ENCODE measurements around the gene RHBDL2. TPM values are rescaled to one million over a fixed set of nuclear protein-coding genes. Genes with fewer than 3 reads are reported as not detected.

RHBDL2 gene
- total and polyA plus RNA-seq, 2 of the 13 experiments (the other 11 are each of a cell fraction or from before 2014, with no cell fraction given) = 3.3 to 5.4 TPM

GRCh38 chr1:38938722-38939260 lies 2.8 kb downstream of the RHBDL2 start:
- Histone ChIP-seq H3K27me3 (ENCODE audit: control insufficient read depth in 1 of 2, insufficient read depth in 2 of 2, low read length in 2 of 2) (no peaks in the 10 kb centered on the region; a peak in 1 of 5 replicates), H3K9me3 (ENCODE audit: low read length) (no peaks in the 10 kb centered on the region), H3K9ac (ENCODE audit: insufficient read depth, low read depth, low read length) (peak overlapping the region; percentile 35; the same call in 1 of the 2 replicates), H2AFZ (ENCODE audit: low read length) (no peak overlapping the region), H3K79me2 (ENCODE audit: insufficient read depth, low read length) (peaks cover 2% of the 10 kb centered on the region), H4K20me1 (ENCODE audit: insufficient read depth, low read length) (no peaks in the 10 kb centered on the region), H3K4me2 (ENCODE audit: low read depth, low read length) (peak overlapping the region; percentile 83), H3K36me3 (replicated peaks in 1 of 2; ENCODE audit: control insufficient read depth in 1 of 2, insufficient read depth in 2 of 2, low read length in 2 of 2) (no peaks in the 10 kb centered on the region), H3K4me1 (ENCODE audit: insufficient read depth, low read length) (peaks cover 66% of the 10 kb centered on the region), H3K27ac (ENCODE audit: extremely low read length, insufficient read depth, low read length) (peak overlapping the region; percentile 61), H3K4me3 (replicated peaks in 1 of 3; ENCODE audit: insufficient read depth in 1 of 3, low read depth in 2 of 3, low read length in 3 of 3) (no peak overlapping the region)
- CTCF ChIA-PET (ENCODE audit: low intra/inter-chr PET ratio, low total read pairs) = no interaction called here
- 2% methylated on average over 4 of the region's 4 CpGs for WGBS (ENCODE audit: low lambda C conversion rate)
- ATAC-seq (peak; percentile 39), DNase-seq (ENCODE audit: low spot score) (peak; percentile 79), FAIRE-seq (no peak)
- in situ Hi-C loops (cut with HindIII; ENCODE audit: extremely low pct_ligation_motif_present, low pct_unique_long_range_greater_than_20kb) = no loop called here
- no TSS peak for BruUV-seq (replicated peaks)
- intact Hi-C loops (cut with micrococcal nuclease; ENCODE audit: unreplicated experiment) = no loop called here
- POLR2A ChIA-PET = no interaction called here
- TF ChIP-seq HMG20A (CRISPR knock-in tag; IDR thresholded peaks at IDR 0.05; ENCODE audit: borderline replicate concordance) = no peak
- TF ChIP-seq XRCC5 (optimal IDR thresholded peaks at IDR 0.05; ENCODE audit: low read length) = no peak
- TF ChIP-seq, protein P1, sequence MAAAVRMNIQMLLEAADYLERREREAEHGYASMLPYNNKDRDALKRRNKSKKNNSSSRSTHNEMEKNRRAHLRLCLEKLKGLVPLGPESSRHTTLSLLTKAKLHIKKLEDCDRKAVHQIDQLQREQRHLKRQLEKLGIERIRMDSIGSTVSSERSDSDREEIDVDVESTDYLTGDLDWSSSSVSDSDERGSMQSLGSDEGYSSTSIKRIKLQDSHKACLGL (CRISPR knock-in tag; IDR thresholded peaks at IDR 0.05) = no peak
- TF ChIP-seq CHD4 (IDR thresholded peaks at IDR 0.05; ENCODE audit: borderline replicate concordance, low read length) = no peak
- TF ChIP-seq, protein P2, sequence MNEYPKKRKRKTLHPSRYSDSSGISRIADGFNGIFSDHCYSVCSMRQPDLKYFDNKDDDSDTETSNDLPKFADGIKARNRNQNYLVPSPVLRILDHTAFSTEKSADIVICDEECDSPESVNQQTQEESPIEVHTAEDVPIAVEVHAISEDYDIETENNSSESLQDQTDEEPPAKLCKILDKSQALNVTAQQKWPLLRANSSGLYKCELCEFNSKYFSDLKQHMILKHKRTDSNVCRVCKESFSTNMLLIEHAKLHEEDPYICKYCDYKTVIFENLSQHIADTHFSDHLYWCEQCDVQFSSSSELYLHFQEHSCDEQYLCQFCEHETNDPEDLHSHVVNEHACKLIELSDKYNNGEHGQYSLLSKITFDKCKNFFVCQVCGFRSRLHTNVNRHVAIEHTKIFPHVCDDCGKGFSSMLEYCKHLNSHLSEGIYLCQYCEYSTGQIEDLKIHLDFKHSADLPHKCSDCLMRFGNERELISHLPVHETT (CRISPR knock-in tag; conservative IDR thresholded peaks at IDR 0.05) = no peak
- TF ChIP-seq CREM (IDR thresholded peaks at IDR 0.05) = peak; percentile 27; the same call in 1 of the 2 replicates
- TF ChIP-seq CREM (CRISPR knock-in tag; IDR thresholded peaks at IDR 0.05) = no peak
- 0 out of 2 replicates have a peak, but pooled peaks have one; percentile 22 for TF ChIP-seq ARID5B (CRISPR knock-in tag; IDR thresholded peaks at IDR 0.05)
- TF ChIP-seq FOXA1 (IDR thresholded peaks at IDR 0.05) = no peak
- TF ChIP-seq FOXA1 (CRISPR knock-in tag; IDR thresholded peaks at IDR 0.05) = peak; percentile 35; the same call in 1 of the 2 replicates
- no peak for TF ChIP-seq PBX3 (CRISPR knock-in tag; IDR thresholded peaks at IDR 0.05; ENCODE audit: borderline replicate concordance)
- TF ChIP-seq ZMYM4 (CRISPR knock-in tag; IDR thresholded peaks at IDR 0.05) = no peak
- TF ChIP-seq, protein P3, sequence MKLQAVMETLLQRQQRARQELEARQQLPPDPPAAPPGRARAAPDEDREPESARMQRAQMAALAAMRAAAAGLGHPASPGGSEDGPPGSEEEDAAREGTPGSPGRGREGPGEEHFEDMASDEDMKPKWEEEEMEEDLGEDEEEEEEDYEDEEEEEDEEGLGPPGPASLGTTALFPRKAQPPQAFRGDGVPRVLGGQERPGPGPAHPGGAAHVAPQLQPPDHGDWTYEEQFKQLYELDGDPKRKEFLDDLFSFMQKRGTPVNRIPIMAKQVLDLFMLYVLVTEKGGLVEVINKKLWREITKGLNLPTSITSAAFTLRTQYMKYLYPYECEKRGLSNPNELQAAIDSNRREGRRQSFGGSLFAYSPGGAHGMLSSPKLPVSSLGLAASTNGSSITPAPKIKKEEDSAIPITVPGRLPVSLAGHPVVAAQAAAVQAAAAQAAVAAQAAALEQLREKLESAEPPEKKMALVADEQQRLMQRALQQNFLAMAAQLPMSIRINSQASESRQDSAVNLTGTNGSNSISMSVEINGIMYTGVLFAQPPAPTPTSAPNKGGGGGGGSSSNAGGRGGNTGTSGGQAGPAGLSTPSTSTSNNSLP (IDR thresholded peaks at IDR 0.05; ENCODE audit: low read depth, low read length) = peak; percentile 73
- peak; percentile 91 for TF ChIP-seq ZNF24 (IDR thresholded peaks at IDR 0.05)
- no peak for TF ChIP-seq SUZ12 (IDR thresholded peaks at IDR 0.05; ENCODE audit: low read depth, low read length)
- TF ChIP-seq PHF8 (CRISPR knock-in tag; IDR thresholded peaks at IDR 0.05) = no peak
- TF ChIP-seq CREB1 (IDR thresholded peaks at IDR 0.05) = no peak
- 0 out of 2 replicates have a peak, but pooled peaks have one; percentile 10 for TF ChIP-seq CREB1 (CRISPR knock-in tag; IDR thresholded peaks at IDR 0.05)
- 0 out of 2 replicates have a peak, but pooled peaks have one; percentile 18 for TF ChIP-seq TCF7 (IDR thresholded peaks at IDR 0.05; ENCODE audit: low read depth)
